Measurements from ENCODE around the gene FAM90A26.
"Not testable (repeated sequence)": the region's sequence is repeated elsewhere in the genome, so short reads cannot be mapped to it uniquely, and the experiment has no call there.

FAM90A26 gene

GRCh38 chr4:9169791-9170459 is at the start of gene FAM90A26:
TSS of gene FAM90A26 (plus strand) at chr4:9170409. CDS start at chr4:9173173, 2,764 bp downstream.
- DNase-seq (ENCODE audit: low read depth in 2 of 2) = not testable (repeated sequence)

GRCh38 chr4:9122711-9123110 is 47.5 kb upstream of the FAM90A26 start:
- not testable (repeated sequence) for DNase-seq (ENCODE audit: low read depth in 2 of 2)

- DNase-seq (ENCODE audit: low read depth in 2 of 2) = peak; percentile 7 to 20
Measured at GRCh38 chr4:9123572-9124007, 46.6 kb upstream of the FAM90A26 start.

- DNase-seq (ENCODE audit: low read depth in 2 of 2) = not testable (repeated sequence)
Measured at GRCh38 chr4:9125601-9126161, 44.5 kb upstream of the FAM90A26 start.

- not testable (repeated sequence) for DNase-seq (ENCODE audit: low read depth in 2 of 2)
Measured at GRCh38 chr4:9131420-9131819, 38.8 kb upstream of the FAM90A26 start.

- not testable (repeated sequence) for DNase-seq (ENCODE audit: low read depth in 2 of 2)
Measured at GRCh38 chr4:9132849-9133248, 37.4 kb upstream of the FAM90A26 start.

GRCh38 chr4:9134011-9134410 is 36.2 kb upstream of the FAM90A26 start:
- not testable (repeated sequence) for DNase-seq (ENCODE audit: low read depth in 2 of 2)

GRCh38 chr4:9134556-9134955 is 35.7 kb upstream of the FAM90A26 start:
- DNase-seq (ENCODE audit: low read depth in 2 of 2) = not testable (repeated sequence)

GRCh38 chr4:9141050-9141449 is 29.2 kb upstream of the FAM90A26 start:
- not testable (repeated sequence) for DNase-seq (ENCODE audit: low read depth in 2 of 2)

- DNase-seq (ENCODE audit: low read depth in 2 of 2) = not testable (repeated sequence)
Measured at GRCh38 chr4:9142786-9143185, 27.4 kb upstream of the FAM90A26 start.

- DNase-seq (ENCODE audit: low read depth in 2 of 2) = no peak
Measured at GRCh38 chr4:9143421-9144080, 26.7 kb upstream of the FAM90A26 start.

GRCh38 chr4:9146967-9147366 is 23.2 kb upstream of the FAM90A26 start:
- no peak for DNase-seq (ENCODE audit: low read depth in 2 of 2)

GRCh38 chr4:9147368-9147767 is 22.8 kb upstream of the FAM90A26 start:
- DNase-seq (ENCODE audit: low read depth in 2 of 2) = not testable (repeated sequence)

GRCh38 chr4:9148611-9149409 is 21.4 kb upstream of the FAM90A26 start:
- not testable (repeated sequence) for DNase-seq (ENCODE audit: low read depth in 2 of 2)

GRCh38 chr4:9151809-9152179 is 18.4 kb upstream of the FAM90A26 start:
- not testable (repeated sequence) for DNase-seq (ENCODE audit: low read depth in 2 of 2)

GRCh38 chr4:9152180-9153007 is 17.8 kb upstream of the FAM90A26 start:
- peak; percentile 92 to 96 for DNase-seq (ENCODE audit: low read depth in 2 of 2)

- DNase-seq (ENCODE audit: low read depth in 2 of 2) = peak; percentile 92 to 94
Measured at GRCh38 chr4:9153008-9153570, 17.1 kb upstream of the FAM90A26 start.

GRCh38 chr4:9153571-9154157 is 16.5 kb upstream of the FAM90A26 start:
- DNase-seq (ENCODE audit: low read depth in 2 of 2) = not testable (repeated sequence)

- DNase-seq (ENCODE audit: low read depth in 2 of 2) = not testable (repeated sequence)
Measured at GRCh38 chr4:9155101-9155886, 14.9 kb upstream of the FAM90A26 start.

All from stimulated activated CD4-positive, alpha-beta T cell treated with anti-CD3 and anti-CD28 coated beads, Interleukin-12 subunit alpha, Interleukin-12 subunit beta, amount 100 ng/mL, for 24 hours (primary cell).